ENCODE measurements around the gene KRT26. TPM values are rescaled to one million over a fixed set of nuclear protein-coding genes. Genes with fewer than 3 reads are reported as not detected.
A peak's percentile ranks its signal among the peaks of the same experiment; 100 is the strongest.

KRT26 gene
- total RNA-seq, 4 donors from 2014 or later, result not detected

DNA sequence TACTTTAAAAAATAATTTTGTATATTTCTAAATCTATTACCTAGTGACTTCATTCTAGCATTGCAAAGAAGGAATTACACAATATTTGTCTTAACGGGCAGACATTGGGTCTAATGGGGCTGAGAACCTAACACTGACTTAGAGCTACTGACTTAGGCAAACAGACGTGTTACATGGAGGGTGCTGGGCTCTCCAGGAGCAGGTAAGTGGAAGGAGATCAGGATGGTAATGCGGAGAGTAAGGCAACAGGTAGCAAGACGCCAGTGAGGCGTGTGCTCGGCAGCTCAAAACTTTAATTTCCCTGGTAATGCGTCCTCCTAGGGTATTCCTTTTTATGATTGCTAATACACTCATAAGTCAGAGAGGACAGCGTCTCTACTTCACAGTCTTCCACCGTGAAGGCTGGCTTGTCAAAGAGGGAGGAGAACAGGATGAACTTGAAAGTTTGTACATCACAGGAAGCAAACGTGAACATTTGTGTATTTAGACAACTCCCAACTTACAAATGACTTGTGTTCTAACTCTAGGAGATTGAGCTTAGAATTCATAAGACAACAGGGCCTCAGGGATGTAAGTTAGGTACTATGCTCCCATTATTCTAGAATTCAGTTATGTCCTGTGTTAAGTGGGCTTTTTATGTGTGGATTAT lies 23.1 kb upstream of the KRT26 start:
- WGBS, 2 donors (ENCODE audit: low coverage in 1 of 2), result 77 to 78% methylated on average over 9 to 10 of the region's 10 CpGs
- H3K27ac ChIP-seq, result no peak overlapping the region
- ATAC-seq, result no peak

GRCh38 chr17:40794466-40794865 lies 22.5 kb upstream of the KRT26 start:
- H3K36me3 ChIP-seq, result no peaks in the 10 kb centered on the region
- no peaks in the 10 kb centered on the region for H3K9me3 ChIP-seq
- no peak overlapping the region for H3K4me3 ChIP-seq
- 74 to 94% methylated on average over 2 of the region's 2 CpGs for WGBS, 2 donors (ENCODE audit: low coverage in 1 of 2)
- H3K27me3 ChIP-seq, result peaks cover 73% of the 10 kb centered on the region
- TF ChIP-seq POLR2AphosphoS5 (IDR thresholded peaks at IDR 0.05), result no peak
- no peak for ATAC-seq
- peaks cover 0 to 7% (median 0%) of the 10 kb centered on the region in 3 donors for H3K4me1 ChIP-seq
- no peak overlapping the region for H3K27ac ChIP-seq

More for the DNA sequence above, 23.1 kb upstream of the KRT26 start:
- Histone ChIP-seq H3K27me3 (peaks cover 78% of the 10 kb centered on the region), H3K9me3 (no peaks in the 10 kb centered on the region), H3K36me3 (no peaks in the 10 kb centered on the region), H3K4me1 (peaks cover 0 to 7% (median 0%) of the 10 kb centered on the region in 3 donors), H3K4me3 (no peak overlapping the region)
- no peak for TF ChIP-seq EP300 (IDR thresholded peaks at IDR 0.05)
- no peak for TF ChIP-seq POLR2AphosphoS5 (IDR thresholded peaks at IDR 0.05)
- TF ChIP-seq POLR2A (IDR thresholded peaks at IDR 0.05), result no peak
- no peak for TF ChIP-seq CTCF (IDR thresholded peaks at IDR 0.05)

DNA sequence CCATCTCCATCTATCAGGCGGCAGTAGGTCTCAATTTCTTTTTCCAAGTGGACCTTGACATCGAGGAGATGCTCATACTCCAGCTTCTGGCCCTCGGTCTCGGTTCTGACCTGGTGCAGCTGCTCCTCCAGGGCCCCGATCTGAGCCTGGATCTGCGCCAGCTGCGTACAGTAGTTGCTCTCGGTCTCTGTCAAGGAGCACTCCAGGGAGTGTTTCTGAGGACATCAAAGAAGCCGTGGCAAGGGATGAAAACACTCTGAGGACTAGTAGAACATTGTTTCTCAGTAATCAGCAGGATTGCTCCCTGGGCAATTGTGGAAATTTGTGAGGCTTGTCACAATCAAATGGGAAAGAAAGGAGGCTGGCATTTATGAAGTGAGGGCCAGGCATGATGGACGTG lies 21.8 kb upstream of the KRT26 start:
- Histone ChIP-seq H3K4me1 (peaks cover 0 to 7% (median 0%) of the 10 kb centered on the region in 3 donors), H3K4me3 (no peak overlapping the region), H3K36me3 (no peaks in the 10 kb centered on the region), H3K27ac (no peak overlapping the region), H3K9me3 (no peaks in the 10 kb centered on the region), H3K27me3 (peaks cover 67% of the 10 kb centered on the region)
- TF ChIP-seq POLR2A (IDR thresholded peaks at IDR 0.05), result no peak
- TF ChIP-seq EP300 (IDR thresholded peaks at IDR 0.05), result no peak
- TF ChIP-seq POLR2AphosphoS5 (IDR thresholded peaks at IDR 0.05), result no peak
- TF ChIP-seq CTCF (IDR thresholded peaks at IDR 0.05), result no peak
- WGBS, 2 donors (ENCODE audit: low coverage in 1 of 2), result 60 to 80% methylated on average over 2 to 6 of the region's 10 CpGs
- ATAC-seq, result no peak

DNA sequence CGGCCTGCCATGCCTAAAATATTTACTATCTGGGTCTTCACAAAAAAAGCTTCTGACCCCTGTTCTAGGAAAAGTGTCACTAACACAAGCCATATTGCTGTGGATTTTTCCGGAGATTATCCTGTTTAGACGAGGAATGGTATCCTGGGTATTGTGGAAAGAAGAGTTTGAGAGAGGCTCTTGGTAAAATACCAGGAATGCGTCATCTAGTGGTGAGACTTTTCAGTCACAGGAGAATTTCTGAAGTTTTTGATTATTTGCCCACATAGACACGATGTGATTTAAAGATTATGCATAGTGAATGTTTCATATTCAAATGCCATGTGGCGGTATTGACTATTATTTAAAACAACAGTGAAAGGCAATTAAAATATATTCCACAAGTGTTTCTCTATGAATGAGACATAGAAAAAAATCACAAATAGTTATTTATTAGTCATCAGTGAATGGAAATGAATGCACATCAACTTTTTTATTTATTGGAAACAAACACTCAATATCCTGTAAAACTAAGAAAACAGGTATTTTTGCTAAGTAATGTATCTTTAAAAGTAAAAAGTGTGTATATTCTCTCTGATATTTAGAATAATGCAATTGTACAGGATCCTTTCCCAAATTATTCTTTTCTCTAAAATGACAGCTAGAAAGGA lies 19.9 kb upstream of the KRT26 start:
- no peak overlapping the region for H3K27ac ChIP-seq
- TF ChIP-seq EP300 (IDR thresholded peaks at IDR 0.05) (no peak), CTCF (IDR thresholded peaks at IDR 0.05) (peak; percentile 11 to 56 (median 44)), POLR2A (IDR thresholded peaks at IDR 0.05) (no peak), POLR2AphosphoS5 (IDR thresholded peaks at IDR 0.05) (no peak)
- peaks cover 47% of the 10 kb centered on the region for H3K27me3 ChIP-seq
- no peaks in the 10 kb centered on the region for H3K9me3 ChIP-seq
- ATAC-seq, result no peak
- WGBS, 2 donors (ENCODE audit: low coverage in 1 of 2), result 22 to 28% methylated on average over 6 of the region's 6 CpGs
- H3K36me3 ChIP-seq, result no peaks in the 10 kb centered on the region
- H3K4me1 ChIP-seq, result peaks cover 0 to 7% (median 0%) of the 10 kb centered on the region in 3 donors
- H3K4me3 ChIP-seq, result no peak overlapping the region

- Histone ChIP-seq H3K4me3 (no peak overlapping the region), H3K9me3 (no peaks in the 10 kb centered on the region), H3K27ac (no peak overlapping the region), H3K36me3 (no peaks in the 10 kb centered on the region), H3K4me1 (peaks cover 0 to 7% (median 0%) of the 10 kb centered on the region in 3 donors), H3K27me3 (peaks cover 39% of the 10 kb centered on the region)
- TF ChIP-seq EP300 (IDR thresholded peaks at IDR 0.05) (no peak), POLR2A (IDR thresholded peaks at IDR 0.05) (no peak), POLR2AphosphoS5 (IDR thresholded peaks at IDR 0.05) (no peak), CTCF (IDR thresholded peaks at IDR 0.05) (no peak)
- no peak for ATAC-seq
- WGBS, 2 donors (ENCODE audit: low coverage in 1 of 2), result 56 to 65% methylated on average over 1 of the region's 1 CpG
Observed at GRCh38 chr17:40791111-40791510, 19.1 kb upstream of the KRT26 start.
